Panc1 (cell line): ENCODE measurements around the gene TMEFF2.

Source experiments
- TCF7L2 ChIP-seq: IDR thresholded peaks from 2 replicates; pipeline ENCODE4 v1.6.1; 2011; ENCODE audit warnings: mild to moderate bottlenecking, low read depth, low read length, inconsistent platforms
- TF ChIP-seq, protein P1 (sequence below): fragments of 450-650 bp; IDR thresholded peaks from 2 replicates; pipeline ENCODE4 v1.5.1; 2017; ENCODE audit warnings: mild to moderate bottlenecking

DNA sequence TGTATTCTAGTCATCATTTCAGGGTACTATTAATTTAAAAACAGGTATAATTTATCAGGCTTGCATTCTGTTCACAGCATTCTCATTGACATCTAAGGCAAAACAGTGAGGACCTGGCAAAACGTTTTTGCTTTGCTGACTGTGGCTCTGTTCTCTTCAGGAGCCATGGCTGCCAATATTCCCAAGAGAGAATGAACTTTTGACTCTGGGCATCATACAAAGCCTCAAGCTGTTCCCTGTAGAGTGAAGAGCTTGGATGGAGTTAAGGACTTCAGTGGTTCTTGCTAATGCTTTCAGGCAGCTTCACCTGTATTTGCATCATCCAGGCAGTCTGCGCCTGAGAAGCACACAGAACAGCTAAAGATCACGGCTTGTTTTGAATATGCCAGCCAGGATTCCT lies 282.0 kb downstream of the TMEFF2 start:
- TF ChIP-seq, protein P1, sequence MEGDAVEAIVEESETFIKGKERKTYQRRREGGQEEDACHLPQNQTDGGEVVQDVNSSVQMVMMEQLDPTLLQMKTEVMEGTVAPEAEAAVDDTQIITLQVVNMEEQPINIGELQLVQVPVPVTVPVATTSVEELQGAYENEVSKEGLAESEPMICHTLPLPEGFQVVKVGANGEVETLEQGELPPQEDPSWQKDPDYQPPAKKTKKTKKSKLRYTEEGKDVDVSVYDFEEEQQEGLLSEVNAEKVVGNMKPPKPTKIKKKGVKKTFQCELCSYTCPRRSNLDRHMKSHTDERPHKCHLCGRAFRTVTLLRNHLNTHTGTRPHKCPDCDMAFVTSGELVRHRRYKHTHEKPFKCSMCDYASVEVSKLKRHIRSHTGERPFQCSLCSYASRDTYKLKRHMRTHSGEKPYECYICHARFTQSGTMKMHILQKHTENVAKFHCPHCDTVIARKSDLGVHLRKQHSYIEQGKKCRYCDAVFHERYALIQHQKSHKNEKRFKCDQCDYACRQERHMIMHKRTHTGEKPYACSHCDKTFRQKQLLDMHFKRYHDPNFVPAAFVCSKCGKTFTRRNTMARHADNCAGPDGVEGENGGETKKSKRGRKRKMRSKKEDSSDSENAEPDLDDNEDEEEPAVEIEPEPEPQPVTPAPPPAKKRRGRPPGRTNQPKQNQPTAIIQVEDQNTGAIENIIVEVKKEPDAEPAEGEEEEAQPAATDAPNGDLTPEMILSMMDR, result no peak
- no peak for TF ChIP-seq TCF7L2
